ENCODE measurements around the gene PRUNE2.
"Not testable (repeated sequence)": the region's sequence is repeated elsewhere in the genome, so short reads cannot be mapped to it uniquely, and the experiment has no call there.

DNA sequence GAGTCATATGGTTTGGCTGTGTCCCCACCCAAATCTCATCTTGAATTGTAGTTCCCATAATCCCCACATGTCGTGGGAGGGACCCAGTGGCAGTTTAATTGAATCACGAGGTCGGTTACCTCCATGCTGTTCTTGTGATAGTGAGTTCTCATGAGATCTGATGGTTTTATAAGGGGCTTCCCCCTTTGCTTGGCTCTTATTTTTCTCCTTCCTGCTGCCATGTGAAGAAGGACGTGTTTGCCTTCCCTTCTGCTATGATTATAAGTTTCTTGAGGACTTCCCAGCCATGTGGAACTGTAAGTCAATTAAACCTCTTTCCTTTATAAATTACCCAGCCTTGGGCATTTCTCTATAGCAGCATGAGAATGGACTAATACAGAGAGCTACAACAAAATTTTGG lies 163.0 kb downstream of the PRUNE2 start:
- TF ChIP-seq, protein P1, sequence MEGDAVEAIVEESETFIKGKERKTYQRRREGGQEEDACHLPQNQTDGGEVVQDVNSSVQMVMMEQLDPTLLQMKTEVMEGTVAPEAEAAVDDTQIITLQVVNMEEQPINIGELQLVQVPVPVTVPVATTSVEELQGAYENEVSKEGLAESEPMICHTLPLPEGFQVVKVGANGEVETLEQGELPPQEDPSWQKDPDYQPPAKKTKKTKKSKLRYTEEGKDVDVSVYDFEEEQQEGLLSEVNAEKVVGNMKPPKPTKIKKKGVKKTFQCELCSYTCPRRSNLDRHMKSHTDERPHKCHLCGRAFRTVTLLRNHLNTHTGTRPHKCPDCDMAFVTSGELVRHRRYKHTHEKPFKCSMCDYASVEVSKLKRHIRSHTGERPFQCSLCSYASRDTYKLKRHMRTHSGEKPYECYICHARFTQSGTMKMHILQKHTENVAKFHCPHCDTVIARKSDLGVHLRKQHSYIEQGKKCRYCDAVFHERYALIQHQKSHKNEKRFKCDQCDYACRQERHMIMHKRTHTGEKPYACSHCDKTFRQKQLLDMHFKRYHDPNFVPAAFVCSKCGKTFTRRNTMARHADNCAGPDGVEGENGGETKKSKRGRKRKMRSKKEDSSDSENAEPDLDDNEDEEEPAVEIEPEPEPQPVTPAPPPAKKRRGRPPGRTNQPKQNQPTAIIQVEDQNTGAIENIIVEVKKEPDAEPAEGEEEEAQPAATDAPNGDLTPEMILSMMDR (IDR thresholded peaks at IDR 0.05), result not testable (repeated sequence)
- not testable (repeated sequence) for TF ChIP-seq POLR2A (IDR thresholded peaks at IDR 0.05)

Data from Peyer's patch (tissue), 4 donors.